Osteocyte (in vitro differentiated cells): ENCODE measurements around the gene NELFCD. TPM values are rescaled to one million over a fixed set of nuclear protein-coding genes. Genes with fewer than 3 reads are reported as not detected.

ENCODE experiments used
- DNase-seq: peaks from one replicate; pipeline ENCODE4 v3.0.0; 2021; ENCODE audit warnings: mixed read lengths; ENCODE audit not compliant: unreplicated experiment; ENCODE audit errors: extremely low spot score
- H3K27ac Mint-ChIP-seq: one replicate; pipeline ENCODE4 v1.8.0; 2021; ENCODE audit warnings: mild to moderate bottlenecking, mixed read lengths; ENCODE audit not compliant: unreplicated experiment
- H3K27me3 Mint-ChIP-seq: one replicate; pipeline ENCODE4 v1.8.0; 2021; ENCODE audit warnings: mixed read lengths; ENCODE audit not compliant: unreplicated experiment
- H3K36me3 Mint-ChIP-seq: one replicate; pipeline ENCODE4 v1.8.0; 2021; ENCODE audit warnings: mixed read lengths; ENCODE audit not compliant: unreplicated experiment
- H3K4me1 Mint-ChIP-seq: one replicate; pipeline ENCODE4 v1.8.0; 2021; ENCODE audit warnings: mixed read lengths; ENCODE audit not compliant: unreplicated experiment
- H3K4me3 Mint-ChIP-seq: one replicate; pipeline ENCODE4 v1.8.0; 2021; ENCODE audit warnings: mild to moderate bottlenecking, moderate library complexity, mixed read lengths; ENCODE audit not compliant: unreplicated experiment
- H3K9me3 Mint-ChIP-seq: one replicate; pipeline ENCODE4 v1.8.0; 2021; ENCODE audit warnings: mixed read lengths; ENCODE audit not compliant: unreplicated experiment
- total RNA-seq: library from RNA; stranded (reverse); gene quantifications from 2 replicates; pipeline ENCODE4 v1.2.1, GENCODE V29; 2021
- TF ChIP-seq, protein P1 (sequence below): fragments of 200-600 bp; sonication (generic); IDR thresholded peaks from 2 replicates; pipeline ENCODE4 v1.5.0; 2021; ENCODE audit warnings: antibody characterized with exemption, mild to moderate bottlenecking, moderate library complexity

The NELFCD gene
- total RNA-seq, 1 donor from 2014 or later: 60.9 TPM

DNA sequence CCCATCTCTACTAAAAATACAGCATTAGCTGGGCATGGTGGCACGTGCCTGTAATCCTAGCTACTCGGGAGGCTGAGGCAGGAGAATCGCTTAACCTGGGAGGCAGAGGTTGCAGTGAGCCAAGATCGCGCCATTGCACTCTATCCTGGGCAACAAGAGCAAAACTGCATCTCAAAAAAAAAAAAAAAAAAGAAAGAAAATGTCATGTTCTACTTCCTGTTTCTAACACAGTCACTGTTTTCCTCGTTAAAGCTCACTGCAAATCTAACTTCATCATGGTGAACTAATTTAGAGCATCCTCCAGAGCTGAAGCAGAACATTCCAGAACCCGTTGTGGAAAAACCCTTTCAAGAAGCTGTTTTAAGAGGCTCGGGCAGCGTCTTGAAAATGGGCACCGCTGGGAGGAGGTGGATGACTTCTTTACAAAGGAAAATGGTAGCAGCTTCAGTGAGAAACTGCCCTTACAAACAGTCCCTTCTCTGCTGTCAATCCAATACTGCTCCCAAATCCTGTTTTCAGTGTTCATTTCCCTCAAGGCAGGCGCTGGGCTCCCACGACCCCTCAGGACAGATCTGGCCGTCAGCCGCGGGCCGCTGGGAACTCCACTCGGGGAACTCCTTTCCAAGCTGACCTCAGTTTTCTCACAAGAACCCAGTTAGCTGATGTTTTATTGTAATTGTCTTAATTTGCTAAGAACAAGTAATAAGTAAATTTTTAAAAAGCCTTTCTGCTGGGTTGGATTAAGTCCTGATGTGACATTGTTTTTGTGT lies 13.5 kb downstream of the NELFCD start:
- peaks cover 39% of the 10 kb centered on the region for H3K36me3 Mint-ChIP-seq
- H3K9me3 Mint-ChIP-seq: no peaks in the 10 kb centered on the region
- no peak overlapping the region for H3K27ac Mint-ChIP-seq
- H3K4me3 Mint-ChIP-seq: no peak overlapping the region
- TF ChIP-seq, protein P1, sequence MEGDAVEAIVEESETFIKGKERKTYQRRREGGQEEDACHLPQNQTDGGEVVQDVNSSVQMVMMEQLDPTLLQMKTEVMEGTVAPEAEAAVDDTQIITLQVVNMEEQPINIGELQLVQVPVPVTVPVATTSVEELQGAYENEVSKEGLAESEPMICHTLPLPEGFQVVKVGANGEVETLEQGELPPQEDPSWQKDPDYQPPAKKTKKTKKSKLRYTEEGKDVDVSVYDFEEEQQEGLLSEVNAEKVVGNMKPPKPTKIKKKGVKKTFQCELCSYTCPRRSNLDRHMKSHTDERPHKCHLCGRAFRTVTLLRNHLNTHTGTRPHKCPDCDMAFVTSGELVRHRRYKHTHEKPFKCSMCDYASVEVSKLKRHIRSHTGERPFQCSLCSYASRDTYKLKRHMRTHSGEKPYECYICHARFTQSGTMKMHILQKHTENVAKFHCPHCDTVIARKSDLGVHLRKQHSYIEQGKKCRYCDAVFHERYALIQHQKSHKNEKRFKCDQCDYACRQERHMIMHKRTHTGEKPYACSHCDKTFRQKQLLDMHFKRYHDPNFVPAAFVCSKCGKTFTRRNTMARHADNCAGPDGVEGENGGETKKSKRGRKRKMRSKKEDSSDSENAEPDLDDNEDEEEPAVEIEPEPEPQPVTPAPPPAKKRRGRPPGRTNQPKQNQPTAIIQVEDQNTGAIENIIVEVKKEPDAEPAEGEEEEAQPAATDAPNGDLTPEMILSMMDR: no peak
- DNase-seq: no peak
- no peaks in the 10 kb centered on the region for H3K4me1 Mint-ChIP-seq
- H3K27me3 Mint-ChIP-seq: no peaks in the 10 kb centered on the region

- Mint-ChIP-seq H3K27ac (no peak overlapping the region), H3K9me3 (no peaks in the 10 kb centered on the region), H3K4me3 (no peak overlapping the region), H3K4me1 (no peaks in the 10 kb centered on the region), H3K27me3 (no peaks in the 10 kb centered on the region), H3K36me3 (peaks cover 34% of the 10 kb centered on the region)
- no peak for DNase-seq
- TF ChIP-seq, protein P1: no peak
These were observed 14.6 kb downstream of the NELFCD start for GRCh38 chr20:58995461-58996225.

DNA sequence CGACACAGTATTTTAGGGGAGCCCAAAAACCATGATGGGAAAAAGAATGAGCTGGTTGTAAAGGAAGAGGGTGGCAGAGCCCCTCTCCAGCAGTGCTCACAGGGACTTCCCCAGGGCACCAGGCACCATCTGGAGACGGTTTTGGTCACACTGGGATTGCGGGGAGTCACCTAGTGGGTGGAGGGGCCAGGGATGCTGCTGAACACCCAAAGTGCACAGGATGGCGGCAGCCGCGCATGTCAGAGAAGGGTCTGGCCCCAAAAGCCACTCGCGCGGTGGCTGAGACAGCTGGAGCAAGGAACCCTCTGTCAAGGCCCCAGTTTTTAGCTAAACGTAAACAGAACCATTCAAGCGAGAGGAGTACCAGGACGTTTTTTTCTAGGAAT lies 15.2 kb downstream of the NELFCD start:
- H3K36me3 Mint-ChIP-seq: peaks cover 29% of the 10 kb centered on the region
- DNase-seq: no peak
- H3K27me3 Mint-ChIP-seq: no peaks in the 10 kb centered on the region
- no peak overlapping the region for H3K27ac Mint-ChIP-seq
- H3K9me3 Mint-ChIP-seq: no peaks in the 10 kb centered on the region
- H3K4me3 Mint-ChIP-seq: no peak overlapping the region
- no peaks in the 10 kb centered on the region for H3K4me1 Mint-ChIP-seq
- TF ChIP-seq, protein P1: no peak

DNA sequence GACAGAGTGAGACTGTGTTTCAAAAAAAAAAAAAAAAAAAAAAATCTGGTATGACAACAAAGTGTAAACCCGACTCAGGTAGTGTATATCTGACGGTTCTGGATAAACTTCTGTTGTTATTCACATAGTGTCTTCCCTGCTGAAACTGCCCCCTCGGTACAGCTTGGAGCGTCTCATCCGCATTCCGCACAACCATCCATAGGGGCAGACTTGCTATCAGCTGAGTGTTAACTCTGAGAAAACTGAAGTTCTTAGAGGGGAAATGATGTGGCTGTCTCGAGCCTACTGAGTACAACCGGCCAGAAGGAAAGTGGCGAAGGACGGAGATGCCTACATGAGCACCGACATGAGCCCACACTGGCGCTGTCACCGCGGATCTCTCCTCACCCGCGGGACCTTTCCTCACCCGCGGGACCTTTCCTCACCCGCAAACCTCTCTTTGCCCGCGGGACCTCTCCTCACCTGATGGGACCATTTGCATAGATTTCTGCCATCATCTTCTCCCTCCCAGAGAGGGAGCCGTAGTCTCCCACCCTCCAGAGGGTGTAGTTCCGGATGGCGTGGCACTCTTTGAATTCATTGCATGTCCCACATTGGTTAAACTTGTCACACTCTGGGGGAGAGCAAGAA lies 16.2 kb downstream of the NELFCD start:
- Mint-ChIP-seq H3K4me1 (no peaks in the 10 kb centered on the region), H3K4me3 (no peak overlapping the region), H3K27ac (no peak overlapping the region), H3K36me3 (peaks cover 21% of the 10 kb centered on the region), H3K27me3 (no peaks in the 10 kb centered on the region), H3K9me3 (no peaks in the 10 kb centered on the region)
- TF ChIP-seq, protein P1: no peak
- no peak for DNase-seq

GRCh38 chr20:58998656-58999055 lies 17.6 kb downstream of the NELFCD start:
- TF ChIP-seq, protein P1: no peak
- Mint-ChIP-seq H3K27me3 (no peaks in the 10 kb centered on the region), H3K9me3 (no peaks in the 10 kb centered on the region), H3K4me3 (no peak overlapping the region), H3K27ac (no peak overlapping the region), H3K4me1 (no peaks in the 10 kb centered on the region), H3K36me3 (peaks cover 17% of the 10 kb centered on the region)
- no peak for DNase-seq
